NCI-H510A treated with DMSO at 0.1 percent for 48 hours (cell line): Measurements from ENCODE around the gene TBX21.
"Not testable (repeated sequence)": the region's sequence is repeated elsewhere in the genome, so short reads cannot be mapped to it uniquely, and the experiment has no call there.

Experiments used
- DNase-seq: peaks from one replicate; lab custom pipeline; 2025; lab: John Stamatoyannopoulos, UW

TBX21 gene

GRCh38 chr17:47773649-47774048 lies 40.6 kb downstream of the TBX21 start:
- not testable (repeated sequence) for DNase-seq

DNA sequence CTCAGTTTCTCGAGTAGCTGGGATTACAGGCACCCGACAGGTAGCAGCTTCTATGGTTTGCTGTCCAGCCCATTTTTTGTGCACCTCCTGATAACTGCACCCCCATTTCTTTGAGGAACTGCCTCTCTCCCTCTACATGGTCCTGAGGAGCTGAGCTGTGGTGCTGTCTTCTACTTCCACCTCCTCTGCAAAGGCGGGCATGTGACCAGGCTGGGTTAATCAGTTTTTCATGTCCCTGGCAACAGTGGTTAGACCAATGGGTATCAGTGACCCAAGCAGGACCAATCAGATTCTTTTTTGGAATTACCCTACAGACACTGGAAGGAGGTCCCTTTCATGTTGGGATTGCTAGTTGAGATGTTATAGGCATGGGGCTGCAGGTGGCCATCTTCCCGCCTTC lies 41.3 kb downstream of the TBX21 start:
- no peak for DNase-seq

DNA sequence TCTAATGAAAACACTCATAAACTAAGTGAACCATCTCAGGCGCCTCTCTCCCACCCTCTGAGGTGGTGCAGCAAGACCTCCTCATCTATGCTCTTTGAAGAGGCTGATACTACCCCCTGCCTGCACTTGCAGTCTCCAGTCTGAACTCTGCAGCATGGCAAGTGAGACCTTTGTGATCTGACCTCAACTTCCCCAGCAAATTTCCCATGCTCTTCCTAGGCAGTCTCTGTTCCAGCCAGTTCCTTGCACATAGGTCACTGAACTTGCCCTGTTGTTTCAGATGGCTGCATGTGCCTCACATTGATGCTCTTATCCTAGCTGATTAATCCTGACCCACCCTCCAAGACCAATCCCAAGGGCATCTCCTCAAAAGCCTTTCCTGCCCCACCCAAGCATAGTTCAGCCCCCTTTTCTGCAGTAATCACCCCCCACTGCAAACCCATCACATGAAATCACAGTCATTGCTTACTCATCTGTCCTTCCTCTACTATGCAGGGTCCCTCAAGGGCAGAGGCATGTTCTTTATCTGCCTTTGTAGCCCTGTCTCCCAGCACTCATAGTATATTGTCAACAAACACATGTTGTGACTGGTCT lies 42.0 kb downstream of the TBX21 start:
- peak; percentile 38 for DNase-seq

GRCh38 chr17:47776330-47777197 lies 43.5 kb downstream of the TBX21 start:
- peak; percentile 93 for DNase-seq

DNA sequence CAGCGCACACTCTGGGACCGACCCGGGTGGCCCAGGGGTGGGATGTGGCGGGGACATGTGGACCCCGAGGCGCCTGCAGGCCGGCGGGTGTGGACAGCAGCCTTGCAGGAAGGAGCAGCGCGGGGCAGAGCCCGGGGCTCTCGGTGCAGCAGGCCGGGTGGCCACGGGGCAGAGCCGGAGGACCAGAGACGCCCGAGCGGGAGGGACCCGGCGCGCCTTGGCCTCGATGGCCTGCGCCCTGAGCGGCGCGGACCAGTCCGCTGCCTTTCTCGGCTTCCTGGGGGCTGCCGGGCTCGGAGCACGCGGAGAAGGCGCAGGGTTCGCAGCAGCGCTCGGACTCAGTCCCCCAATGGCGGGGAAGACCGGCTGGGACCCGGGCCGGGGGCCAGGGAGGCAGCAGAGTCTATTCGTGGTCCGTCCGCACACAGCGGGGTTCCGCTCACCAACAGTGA lies 45.2 kb downstream of the TBX21 start:
- no peak for DNase-seq

DNA sequence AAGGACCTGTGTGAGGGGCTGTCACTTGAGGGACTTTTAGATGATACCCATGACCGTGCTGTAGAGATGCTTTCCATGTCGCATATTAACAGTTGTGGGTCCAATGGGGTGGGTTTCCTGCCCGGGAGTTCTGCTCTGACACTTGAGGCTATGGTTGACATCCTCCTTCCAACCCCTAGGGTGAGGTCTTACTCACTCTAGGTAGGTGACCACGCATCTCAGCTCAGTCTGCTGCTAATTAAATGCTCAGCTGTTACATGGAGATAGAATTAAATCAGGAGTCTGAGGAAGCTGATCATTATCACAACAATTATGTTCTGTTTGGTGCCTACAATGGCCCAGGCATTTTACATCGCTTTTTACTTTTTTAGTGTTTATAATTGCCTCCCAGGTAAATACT lies 48.4 kb downstream of the TBX21 start:
- DNase-seq, result no peak

DNA sequence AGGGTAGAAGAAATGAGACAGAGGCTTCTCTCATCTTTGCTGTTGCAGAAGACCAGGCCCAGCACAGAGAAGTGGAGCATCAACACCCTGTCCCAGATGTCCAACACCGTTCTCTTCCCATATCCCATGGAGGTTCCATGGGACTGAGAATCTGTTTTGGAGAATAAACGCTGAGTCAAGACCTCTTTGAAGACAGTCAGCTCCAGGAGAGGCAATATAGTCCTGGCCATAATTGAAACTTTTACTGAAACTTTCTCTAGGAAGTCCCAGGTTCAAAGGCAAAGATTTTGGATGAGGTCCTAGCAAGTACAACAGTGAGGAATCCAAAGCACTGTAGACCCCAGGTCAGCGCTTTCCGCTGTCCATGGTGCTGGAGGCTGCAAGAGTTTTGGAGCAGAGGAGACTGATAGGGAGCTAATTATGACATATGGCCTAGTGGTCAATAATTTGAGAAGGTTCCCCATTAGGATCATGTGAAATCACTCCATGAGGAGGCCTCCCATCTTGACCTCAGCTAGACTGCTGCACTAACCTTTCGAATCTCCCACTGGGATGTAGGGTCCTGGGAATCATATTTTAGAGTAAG lies 52.6 kb downstream of the TBX21 start:
- DNase-seq, result no peak

GRCh38 chr17:47789611-47790561 lies 56.9 kb downstream of the TBX21 start:
- DNase-seq, result peak; percentile 83

- no peak for DNase-seq
These were observed 58.0 kb downstream of the TBX21 start for GRCh38 chr17:47791025-47791424.

GRCh38 chr17:47792457-47792856 lies 59.4 kb downstream of the TBX21 start:
- DNase-seq, result no peak

- no peak for DNase-seq
These were observed 59.9 kb downstream of the TBX21 start for GRCh38 chr17:47792979-47793378.
